Measurements from ENCODE around the gene POU2F3. TPM values are rescaled to one million over a fixed set of nuclear protein-coding genes. Genes with fewer than 3 reads are reported as not detected.

Gene POU2F3
- total and polyA plus RNA-seq, 2 of the 13 experiments (the other 11 are each of a cell fraction or from before 2014, with no cell fraction given), result not detected

DNA sequence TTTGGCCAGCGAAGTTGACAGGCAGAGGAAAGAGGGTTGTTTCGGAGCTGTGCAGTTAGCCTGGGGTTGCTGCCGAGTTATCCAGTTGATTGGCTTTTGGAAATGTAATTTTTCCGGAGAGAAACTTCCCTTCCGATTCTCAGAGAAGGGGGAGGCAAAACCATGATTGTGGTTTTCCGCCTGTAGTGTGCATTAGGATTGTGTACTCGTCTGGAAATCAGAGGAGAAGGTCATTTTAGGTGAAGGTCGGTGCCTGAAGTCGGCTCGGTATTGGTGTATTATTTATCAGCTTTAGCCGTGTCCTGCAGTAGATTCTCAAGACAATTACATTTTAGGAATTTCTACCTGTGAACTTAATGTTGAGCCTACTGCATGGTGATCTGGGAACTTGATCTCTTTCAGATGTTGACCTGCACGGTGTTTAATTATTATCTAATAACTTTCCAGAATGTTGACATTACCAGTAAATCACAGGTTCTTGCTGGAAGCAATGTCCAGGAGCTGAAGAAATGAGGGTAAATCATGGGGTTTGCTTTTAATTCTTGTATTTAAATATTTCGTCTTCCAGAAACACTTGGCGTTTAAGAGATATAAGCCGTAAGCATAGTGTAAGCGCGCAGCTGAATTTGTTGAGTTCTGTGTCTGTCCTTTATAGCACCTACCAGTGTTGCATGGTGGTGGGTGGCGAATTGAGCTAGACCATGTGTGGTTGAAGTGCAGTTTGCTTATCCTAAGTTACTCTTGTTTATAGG lies 97.6 kb downstream of the POU2F3 start (continued):
- TF ChIP-seq, protein P1, sequence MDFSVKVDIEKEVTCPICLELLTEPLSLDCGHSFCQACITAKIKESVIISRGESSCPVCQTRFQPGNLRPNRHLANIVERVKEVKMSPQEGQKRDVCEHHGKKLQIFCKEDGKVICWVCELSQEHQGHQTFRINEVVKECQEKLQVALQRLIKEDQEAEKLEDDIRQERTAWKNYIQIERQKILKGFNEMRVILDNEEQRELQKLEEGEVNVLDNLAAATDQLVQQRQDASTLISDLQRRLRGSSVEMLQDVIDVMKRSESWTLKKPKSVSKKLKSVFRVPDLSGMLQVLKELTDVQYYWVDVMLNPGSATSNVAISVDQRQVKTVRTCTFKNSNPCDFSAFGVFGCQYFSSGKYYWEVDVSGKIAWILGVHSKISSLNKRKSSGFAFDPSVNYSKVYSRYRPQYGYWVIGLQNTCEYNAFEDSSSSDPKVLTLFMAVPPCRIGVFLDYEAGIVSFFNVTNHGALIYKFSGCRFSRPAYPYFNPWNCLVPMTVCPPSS (IDR thresholded peaks at IDR 0.05), result no peak
- TF ChIP-seq, protein P2, sequence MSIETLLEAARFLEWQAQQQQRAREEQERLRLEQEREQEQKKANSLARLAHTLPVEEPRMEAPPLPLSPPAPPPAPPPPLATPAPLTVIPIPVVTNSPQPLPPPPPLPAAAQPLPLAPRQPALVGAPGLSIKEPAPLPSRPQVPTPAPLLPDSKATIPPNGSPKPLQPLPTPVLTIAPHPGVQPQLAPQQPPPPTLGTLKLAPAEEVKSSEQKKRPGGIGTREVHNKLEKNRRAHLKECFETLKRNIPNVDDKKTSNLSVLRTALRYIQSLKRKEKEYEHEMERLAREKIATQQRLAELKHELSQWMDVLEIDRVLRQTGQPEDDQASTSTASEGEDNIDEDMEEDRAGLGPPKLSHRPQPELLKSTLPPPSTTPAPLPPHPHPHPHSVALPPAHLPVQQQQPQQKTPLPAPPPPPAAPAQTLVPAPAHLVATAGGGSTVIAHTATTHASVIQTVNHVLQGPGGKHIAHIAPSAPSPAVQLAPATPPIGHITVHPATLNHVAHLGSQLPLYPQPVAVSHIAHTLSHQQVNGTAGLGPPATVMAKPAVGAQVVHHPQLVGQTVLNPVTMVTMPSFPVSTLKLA (IDR thresholded peaks at IDR 0.05), result no peak
- TF ChIP-seq SOX6 (IDR thresholded peaks at IDR 0.05) (no peak), SOX6 (CRISPR knock-in tag; IDR thresholded peaks at IDR 0.05) (no peak; the same call in 1 of the 2 replicates), CENPX (CRISPR knock-in tag; IDR thresholded peaks at IDR 0.05) (no peak), MED8 (CRISPR knock-in tag; IDR thresholded peaks at IDR 0.05; ENCODE audit: insufficient replicate concordance) (no peak), MAFG (CRISPR knock-in tag; IDR thresholded peaks at IDR 0.05) (no peak), ZNF670 (CRISPR knock-in tag; IDR thresholded peaks at IDR 0.05; ENCODE audit: borderline replicate concordance) (no peak), SALL1 (CRISPR knock-in tag; IDR thresholded peaks at IDR 0.05) (no peak; the same call in 1 of the 2 replicates), ZNF367 (CRISPR knock-in tag; IDR thresholded peaks at IDR 0.05; ENCODE audit: borderline replicate concordance) (no peak), ZNF350 (CRISPR knock-in tag; IDR thresholded peaks at IDR 0.05; ENCODE audit: borderline replicate concordance, low read depth) (0 out of 2 replicates have a peak, but pooled peaks have one; percentile 37), MLLT10 (CRISPR knock-in tag; IDR thresholded peaks at IDR 0.05) (no peak), THAP11 (CRISPR knock-in tag; IDR thresholded peaks at IDR 0.05) (no peak)
- TF ChIP-seq, protein P3, sequence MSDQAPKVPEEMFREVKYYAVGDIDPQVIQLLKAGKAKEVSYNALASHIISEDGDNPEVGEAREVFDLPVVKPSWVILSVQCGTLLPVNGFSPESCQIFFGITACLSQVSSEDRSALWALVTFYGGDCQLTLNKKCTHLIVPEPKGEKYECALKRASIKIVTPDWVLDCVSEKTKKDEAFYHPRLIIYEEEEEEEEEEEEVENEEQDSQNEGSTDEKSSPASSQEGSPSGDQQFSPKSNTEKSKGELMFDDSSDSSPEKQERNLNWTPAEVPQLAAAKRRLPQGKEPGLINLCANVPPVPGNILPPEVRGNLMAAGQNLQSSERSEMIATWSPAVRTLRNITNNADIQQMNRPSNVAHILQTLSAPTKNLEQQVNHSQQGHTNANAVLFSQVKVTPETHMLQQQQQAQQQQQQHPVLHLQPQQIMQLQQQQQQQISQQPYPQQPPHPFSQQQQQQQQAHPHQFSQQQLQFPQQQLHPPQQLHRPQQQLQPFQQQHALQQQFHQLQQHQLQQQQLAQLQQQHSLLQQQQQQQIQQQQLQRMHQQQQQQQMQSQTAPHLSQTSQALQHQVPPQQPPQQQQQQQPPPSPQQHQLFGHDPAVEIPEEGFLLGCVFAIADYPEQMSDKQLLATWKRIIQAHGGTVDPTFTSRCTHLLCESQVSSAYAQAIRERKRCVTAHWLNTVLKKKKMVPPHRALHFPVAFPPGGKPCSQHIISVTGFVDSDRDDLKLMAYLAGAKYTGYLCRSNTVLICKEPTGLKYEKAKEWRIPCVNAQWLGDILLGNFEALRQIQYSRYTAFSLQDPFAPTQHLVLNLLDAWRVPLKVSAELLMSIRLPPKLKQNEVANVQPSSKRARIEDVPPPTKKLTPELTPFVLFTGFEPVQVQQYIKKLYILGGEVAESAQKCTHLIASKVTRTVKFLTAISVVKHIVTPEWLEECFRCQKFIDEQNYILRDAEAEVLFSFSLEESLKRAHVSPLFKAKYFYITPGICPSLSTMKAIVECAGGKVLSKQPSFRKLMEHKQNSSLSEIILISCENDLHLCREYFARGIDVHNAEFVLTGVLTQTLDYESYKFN (CRISPR knock-in tag; conservative IDR thresholded peaks at IDR 0.05), result 0 out of 2 replicates have a peak, but pooled peaks have one; percentile 19
- TF ChIP-seq, protein P4, sequence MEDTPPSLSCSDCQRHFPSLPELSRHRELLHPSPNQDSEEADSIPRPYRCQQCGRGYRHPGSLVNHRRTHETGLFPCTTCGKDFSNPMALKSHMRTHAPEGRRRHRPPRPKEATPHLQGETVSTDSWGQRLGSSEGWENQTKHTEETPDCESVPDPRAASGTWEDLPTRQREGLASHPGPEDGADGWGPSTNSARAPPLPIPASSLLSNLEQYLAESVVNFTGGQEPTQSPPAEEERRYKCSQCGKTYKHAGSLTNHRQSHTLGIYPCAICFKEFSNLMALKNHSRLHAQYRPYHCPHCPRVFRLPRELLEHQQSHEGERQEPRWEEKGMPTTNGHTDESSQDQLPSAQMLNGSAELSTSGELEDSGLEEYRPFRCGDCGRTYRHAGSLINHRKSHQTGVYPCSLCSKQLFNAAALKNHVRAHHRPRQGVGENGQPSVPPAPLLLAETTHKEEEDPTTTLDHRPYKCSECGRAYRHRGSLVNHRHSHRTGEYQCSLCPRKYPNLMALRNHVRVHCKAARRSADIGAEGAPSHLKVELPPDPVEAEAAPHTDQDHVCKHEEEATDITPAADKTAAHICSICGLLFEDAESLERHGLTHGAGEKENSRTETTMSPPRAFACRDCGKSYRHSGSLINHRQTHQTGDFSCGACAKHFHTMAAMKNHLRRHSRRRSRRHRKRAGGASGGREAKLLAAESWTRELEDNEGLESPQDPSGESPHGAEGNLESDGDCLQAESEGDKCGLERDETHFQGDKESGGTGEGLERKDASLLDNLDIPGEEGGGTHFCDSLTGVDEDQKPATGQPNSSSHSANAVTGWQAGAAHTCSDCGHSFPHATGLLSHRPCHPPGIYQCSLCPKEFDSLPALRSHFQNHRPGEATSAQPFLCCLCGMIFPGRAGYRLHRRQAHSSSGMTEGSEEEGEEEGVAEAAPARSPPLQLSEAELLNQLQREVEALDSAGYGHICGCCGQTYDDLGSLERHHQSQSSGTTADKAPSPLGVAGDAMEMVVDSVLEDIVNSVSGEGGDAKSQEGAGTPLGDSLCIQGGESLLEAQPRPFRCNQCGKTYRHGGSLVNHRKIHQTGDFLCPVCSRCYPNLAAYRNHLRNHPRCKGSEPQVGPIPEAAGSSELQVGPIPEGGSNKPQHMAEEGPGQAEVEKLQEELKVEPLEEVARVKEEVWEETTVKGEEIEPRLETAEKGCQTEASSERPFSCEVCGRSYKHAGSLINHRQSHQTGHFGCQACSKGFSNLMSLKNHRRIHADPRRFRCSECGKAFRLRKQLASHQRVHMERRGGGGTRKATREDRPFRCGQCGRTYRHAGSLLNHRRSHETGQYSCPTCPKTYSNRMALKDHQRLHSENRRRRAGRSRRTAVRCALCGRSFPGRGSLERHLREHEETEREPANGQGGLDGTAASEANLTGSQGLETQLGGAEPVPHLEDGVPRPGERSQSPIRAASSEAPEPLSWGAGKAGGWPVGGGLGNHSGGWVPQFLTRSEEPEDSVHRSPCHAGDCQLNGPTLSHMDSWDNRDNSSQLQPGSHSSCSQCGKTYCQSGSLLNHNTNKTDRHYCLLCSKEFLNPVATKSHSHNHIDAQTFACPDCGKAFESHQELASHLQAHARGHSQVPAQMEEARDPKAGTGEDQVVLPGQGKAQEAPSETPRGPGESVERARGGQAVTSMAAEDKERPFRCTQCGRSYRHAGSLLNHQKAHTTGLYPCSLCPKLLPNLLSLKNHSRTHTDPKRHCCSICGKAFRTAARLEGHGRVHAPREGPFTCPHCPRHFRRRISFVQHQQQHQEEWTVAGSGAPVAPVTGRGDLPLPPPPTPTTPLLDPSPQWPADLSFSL (CRISPR knock-in tag; IDR thresholded peaks at IDR 0.05), result peak; percentile 13; the same call in 1 of the 2 replicates
